Astrocyte (in vitro differentiated cells and primary cell): ENCODE results near the gene NBL1. TPM values are rescaled to one million over a fixed set of nuclear protein-coding genes. Genes with fewer than 3 reads are reported as not detected.

Experiments
- DNase-seq: peaks from one replicate; pipeline ENCODE4 v3.0.0-alpha.2; 2010; ENCODE audit warnings: low read depth
- FAIRE-seq: peaks from 2 replicates; lab custom pipeline; 2011; peaks lifted over from hg19 to GRCh38; lab: Jason Lieb, UNC
- H2AFZ ChIP-seq: 2 replicates; pipeline ENCODE4 v1.6.0; 2012; ENCODE audit warnings: low read depth, low read length, inconsistent platforms
- H3K27ac ChIP-seq: 2 replicates; pipeline ENCODE4 v1.5.1; 2011; ENCODE audit warnings: low read depth, low read length, inconsistent platforms
- H3K27me3 ChIP-seq: 2 replicates; pipeline ENCODE4 v1.6.0; 2011; ENCODE audit warnings: low read length, inconsistent platforms; ENCODE audit not compliant: insufficient read depth
- H3K36me3 ChIP-seq: 2 replicates; pipeline ENCODE4 v1.5.1; 2011; ENCODE audit warnings: low read length, inconsistent platforms; ENCODE audit not compliant: insufficient read depth
- H3K4me1 ChIP-seq: 2 replicates; pipeline ENCODE4 v1.5.1; 2011; ENCODE audit warnings: low read length, inconsistent platforms; ENCODE audit not compliant: insufficient read depth
- H3K4me2 ChIP-seq: 2 replicates; pipeline ENCODE4 v1.6.0; 2012; ENCODE audit warnings: low read length, inconsistent platforms
- H3K4me3 ChIP-seq: 2 replicates; pipeline ENCODE4 v1.5.1; 2011; ENCODE audit warnings: low read depth, mild to moderate bottlenecking, low read length, inconsistent platforms; ENCODE audit not compliant: insufficient read depth
- H3K79me2 ChIP-seq: 2 replicates; pipeline ENCODE4 v1.6.0; 2012; ENCODE audit warnings: mild to moderate bottlenecking, low read length, inconsistent platforms; ENCODE audit not compliant: insufficient read depth
- H3K9ac ChIP-seq: 2 replicates; pipeline ENCODE4 v1.6.0; 2012; ENCODE audit warnings: mild to moderate bottlenecking, low read length, inconsistent platforms
- H3K9me3 ChIP-seq: 2 replicates; pipeline ENCODE4 v1.5.1; 2012; ENCODE audit warnings: low read depth, mild to moderate bottlenecking, low read length, inconsistent platforms; ENCODE audit not compliant: insufficient read depth
- H4K20me1 ChIP-seq: 2 replicates; pipeline ENCODE4 v1.6.0; 2012; ENCODE audit warnings: low read length, inconsistent platforms; ENCODE audit not compliant: insufficient read depth
- H3K27ac Mint-ChIP-seq: one replicate; pipeline ENCODE4 v1.8.0; 2021; ENCODE audit warnings: mild to moderate bottlenecking, mixed read lengths; ENCODE audit not compliant: unreplicated experiment
- H3K27me3 Mint-ChIP-seq: one replicate; pipeline ENCODE4 v1.8.0; 2021; ENCODE audit warnings: low read depth, mixed read lengths; ENCODE audit not compliant: unreplicated experiment
- H3K36me3 Mint-ChIP-seq: one replicate; pipeline ENCODE4 v1.8.0; 2021; ENCODE audit warnings: low read depth, mixed read lengths; ENCODE audit not compliant: unreplicated experiment
- H3K4me1 Mint-ChIP-seq: one replicate; pipeline ENCODE4 v1.8.0; 2021; ENCODE audit warnings: low read depth, mixed read lengths; ENCODE audit not compliant: unreplicated experiment
- H3K4me3 Mint-ChIP-seq: one replicate; pipeline ENCODE4 v1.8.0; 2021; ENCODE audit warnings: mild to moderate bottlenecking, moderate library complexity, mixed read lengths; ENCODE audit not compliant: unreplicated experiment
- H3K9me3 Mint-ChIP-seq: one replicate; pipeline ENCODE4 v1.8.0; 2021; ENCODE audit warnings: mild to moderate bottlenecking, mixed read lengths; ENCODE audit not compliant: unreplicated experiment
- CTCF ChIP-seq: IDR thresholded peaks from 2 replicates; pipeline ENCODE4 v1.5.1; 2011; ENCODE audit warnings: low read depth, mild to moderate bottlenecking, inconsistent platforms, low read length, moderate library complexity; ENCODE audit not compliant: insufficient read depth
- EZH2 ChIP-seq: IDR thresholded peaks from 2 replicates; pipeline ENCODE4 v1.6.1; 2012; ENCODE audit warnings: mild to moderate bottlenecking, low read length, inconsistent platforms; ENCODE audit not compliant: insufficient read depth
- total RNA-seq: library from RNA; stranded (reverse); gene quantifications from 2 replicates; pipeline ENCODE4 v1.2.1, GENCODE V29; 2021

NBL1 gene
- total RNA-seq, 1 donor from 2014 or later = 58.3 TPM

- no peaks in the 10 kb centered on the region for H3K27me3 ChIP-seq
- peaks cover 80% of the 10 kb centered on the region for H3K79me2 ChIP-seq
- peaks cover 7% of the 10 kb centered on the region for H3K4me1 ChIP-seq
- no peak for DNase-seq
- no peak overlapping the region for H3K4me3 ChIP-seq
- no peaks in the 10 kb centered on the region for H3K9me3 ChIP-seq
- H3K27ac Mint-ChIP-seq = no peak overlapping the region
- no peaks in the 10 kb centered on the region for H3K27me3 Mint-ChIP-seq
- no peak overlapping the region for H3K27ac ChIP-seq
- no peak overlapping the region for H3K9ac ChIP-seq
- no peaks in the 10 kb centered on the region for H3K9me3 Mint-ChIP-seq
- H3K4me1 Mint-ChIP-seq = peaks cover 11% of the 10 kb centered on the region
- peaks cover 70% of the 10 kb centered on the region for H4K20me1 ChIP-seq
- H3K4me2 ChIP-seq = no peak overlapping the region
- no peaks in the 10 kb centered on the region for H3K36me3 ChIP-seq
- H3K4me3 Mint-ChIP-seq = peak overlapping the region; percentile 74
- H2AFZ ChIP-seq = no peak overlapping the region
- no peaks in the 10 kb centered on the region for H3K36me3 Mint-ChIP-seq
- FAIRE-seq = no peak
- no peak for TF ChIP-seq EZH2
- TF ChIP-seq CTCF = no peak
Measured at GRCh38 chr1:19599810-19600209, 44.3 kb upstream of the NBL1 start.

DNA sequence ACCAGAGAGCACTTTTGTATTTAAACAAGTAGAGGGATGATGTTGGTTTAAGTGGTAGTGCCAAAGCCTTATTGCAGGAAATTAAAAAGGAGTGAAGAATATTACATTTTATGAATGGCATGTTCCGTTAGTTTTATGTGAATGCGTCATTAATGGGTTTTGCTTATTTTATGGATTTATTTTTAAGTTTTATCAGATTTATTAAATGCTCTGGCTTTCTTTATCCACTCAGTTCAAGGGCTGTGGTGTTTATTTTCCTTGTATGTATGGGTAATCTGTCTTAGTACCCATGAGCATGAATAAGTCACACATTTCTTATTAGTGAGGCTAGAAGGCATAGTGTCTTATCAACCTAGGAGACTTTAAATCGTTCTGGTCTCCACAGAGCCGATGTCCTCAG lies 41.6 kb upstream of the NBL1 start:
- Histone ChIP-seq H3K4me2 (no peak overlapping the region), H3K36me3 (no peaks in the 10 kb centered on the region), H3K9me3 (no peaks in the 10 kb centered on the region), H3K4me3 (no peak overlapping the region), H3K27me3 (no peaks in the 10 kb centered on the region), H3K4me1 (no peaks in the 10 kb centered on the region), H3K79me2 (peaks cover 100% of the 10 kb centered on the region), H2AFZ (no peak overlapping the region), H3K9ac (no peak overlapping the region), H3K27ac (no peak overlapping the region), H4K20me1 (peaks cover 97% of the 10 kb centered on the region)
- Mint-ChIP-seq H3K4me3 (no peak overlapping the region), H3K36me3 (no peaks in the 10 kb centered on the region), H3K4me1 (peaks cover 14% of the 10 kb centered on the region), H3K9me3 (no peaks in the 10 kb centered on the region), H3K27ac (no peak overlapping the region), H3K27me3 (no peaks in the 10 kb centered on the region)
- DNase-seq (no peak), FAIRE-seq (no peak)
- no peak for TF ChIP-seq EZH2
- no peak for TF ChIP-seq CTCF

GRCh38 chr1:19605967-19606366 lies 38.1 kb upstream of the NBL1 start:
- FAIRE-seq (no peak), DNase-seq (no peak)
- Histone ChIP-seq H3K9ac (no peak overlapping the region), H2AFZ (no peak overlapping the region), H4K20me1 (peaks cover 91% of the 10 kb centered on the region), H3K27ac (no peak overlapping the region), H3K79me2 (peaks cover 93% of the 10 kb centered on the region), H3K4me2 (no peak overlapping the region), H3K27me3 (no peaks in the 10 kb centered on the region), H3K36me3 (no peaks in the 10 kb centered on the region), H3K4me1 (no peaks in the 10 kb centered on the region), H3K4me3 (no peak overlapping the region), H3K9me3 (no peaks in the 10 kb centered on the region)
- no peak overlapping the region for H3K4me3 Mint-ChIP-seq
- no peak for TF ChIP-seq CTCF
- no peaks in the 10 kb centered on the region for H3K9me3 Mint-ChIP-seq
- H3K4me1 Mint-ChIP-seq = peaks cover 3% of the 10 kb centered on the region
- H3K36me3 Mint-ChIP-seq = no peaks in the 10 kb centered on the region
- no peak overlapping the region for H3K27ac Mint-ChIP-seq
- H3K27me3 Mint-ChIP-seq = no peaks in the 10 kb centered on the region
